Astrocyte (in vitro differentiated cells and primary cell): Measurements from ENCODE around the gene KRT25. TPM values are rescaled to one million over a fixed set of nuclear protein-coding genes. Genes with fewer than 3 reads are reported as not detected.

Source experiments
- DNase-seq: peaks from one replicate; pipeline ENCODE4 v3.0.0-alpha.2; 2010; ENCODE audit warnings: low read depth
- FAIRE-seq: peaks from 2 replicates; lab custom pipeline; 2011; peaks lifted over from hg19 to GRCh38; lab: Jason Lieb, UNC
- H2AFZ ChIP-seq: 2 replicates; pipeline ENCODE4 v1.6.0; 2012; ENCODE audit warnings: low read depth, low read length, inconsistent platforms
- H3K27ac ChIP-seq: 2 replicates; pipeline ENCODE4 v1.5.1; 2011; ENCODE audit warnings: low read depth, low read length, inconsistent platforms
- H3K27me3 ChIP-seq: 2 replicates; pipeline ENCODE4 v1.6.0; 2011; ENCODE audit warnings: low read length, inconsistent platforms; ENCODE audit not compliant: insufficient read depth
- H3K36me3 ChIP-seq: 2 replicates; pipeline ENCODE4 v1.5.1; 2011; ENCODE audit warnings: low read length, inconsistent platforms; ENCODE audit not compliant: insufficient read depth
- H3K4me1 ChIP-seq: 2 replicates; pipeline ENCODE4 v1.5.1; 2011; ENCODE audit warnings: low read length, inconsistent platforms; ENCODE audit not compliant: insufficient read depth
- H3K4me2 ChIP-seq: 2 replicates; pipeline ENCODE4 v1.6.0; 2012; ENCODE audit warnings: low read length, inconsistent platforms
- H3K4me3 ChIP-seq: 2 replicates; pipeline ENCODE4 v1.5.1; 2011; ENCODE audit warnings: low read depth, mild to moderate bottlenecking, low read length, inconsistent platforms; ENCODE audit not compliant: insufficient read depth
- H3K79me2 ChIP-seq: 2 replicates; pipeline ENCODE4 v1.6.0; 2012; ENCODE audit warnings: mild to moderate bottlenecking, low read length, inconsistent platforms; ENCODE audit not compliant: insufficient read depth
- H3K9ac ChIP-seq: 2 replicates; pipeline ENCODE4 v1.6.0; 2012; ENCODE audit warnings: mild to moderate bottlenecking, low read length, inconsistent platforms
- H3K9me3 ChIP-seq: 2 replicates; pipeline ENCODE4 v1.5.1; 2012; ENCODE audit warnings: low read depth, mild to moderate bottlenecking, low read length, inconsistent platforms; ENCODE audit not compliant: insufficient read depth
- H4K20me1 ChIP-seq: 2 replicates; pipeline ENCODE4 v1.6.0; 2012; ENCODE audit warnings: low read length, inconsistent platforms; ENCODE audit not compliant: insufficient read depth
- H3K27ac Mint-ChIP-seq: one replicate; pipeline ENCODE4 v1.8.0; 2021; ENCODE audit warnings: mild to moderate bottlenecking, mixed read lengths; ENCODE audit not compliant: unreplicated experiment
- H3K27me3 Mint-ChIP-seq: one replicate; pipeline ENCODE4 v1.8.0; 2021; ENCODE audit warnings: low read depth, mixed read lengths; ENCODE audit not compliant: unreplicated experiment
- H3K36me3 Mint-ChIP-seq: one replicate; pipeline ENCODE4 v1.8.0; 2021; ENCODE audit warnings: low read depth, mixed read lengths; ENCODE audit not compliant: unreplicated experiment
- H3K4me1 Mint-ChIP-seq: one replicate; pipeline ENCODE4 v1.8.0; 2021; ENCODE audit warnings: low read depth, mixed read lengths; ENCODE audit not compliant: unreplicated experiment
- H3K4me3 Mint-ChIP-seq: one replicate; pipeline ENCODE4 v1.8.0; 2021; ENCODE audit warnings: mild to moderate bottlenecking, moderate library complexity, mixed read lengths; ENCODE audit not compliant: unreplicated experiment
- H3K9me3 Mint-ChIP-seq: one replicate; pipeline ENCODE4 v1.8.0; 2021; ENCODE audit warnings: mild to moderate bottlenecking, mixed read lengths; ENCODE audit not compliant: unreplicated experiment
- CTCF ChIP-seq: IDR thresholded peaks from 2 replicates; pipeline ENCODE4 v1.5.1; 2011; ENCODE audit warnings: low read depth, mild to moderate bottlenecking, inconsistent platforms, low read length, moderate library complexity; ENCODE audit not compliant: insufficient read depth
- EZH2 ChIP-seq: IDR thresholded peaks from 2 replicates; pipeline ENCODE4 v1.6.1; 2012; ENCODE audit warnings: mild to moderate bottlenecking, low read length, inconsistent platforms; ENCODE audit not compliant: insufficient read depth
- total RNA-seq: library from RNA; stranded (reverse); gene quantifications from 2 replicates; pipeline ENCODE4 v1.2.1, GENCODE V29; 2021

KRT25 gene
- total RNA-seq, 1 donor from 2014 or later: not detected

- Histone ChIP-seq H3K9ac (no peak overlapping the region), H3K4me2 (no peak overlapping the region), H3K9me3 (peaks cover 5% of the 10 kb centered on the region), H3K4me3 (no peak overlapping the region), H3K4me1 (no peaks in the 10 kb centered on the region), H3K27ac (no peak overlapping the region), H2AFZ (no peak overlapping the region), H3K36me3 (no peaks in the 10 kb centered on the region), H3K27me3 (peaks cover 20% of the 10 kb centered on the region), H3K79me2 (no peaks in the 10 kb centered on the region), H4K20me1 (no peaks in the 10 kb centered on the region)
- H3K4me3 Mint-ChIP-seq: no peak overlapping the region
- no peaks in the 10 kb centered on the region for H3K9me3 Mint-ChIP-seq
- no peak overlapping the region for H3K27ac Mint-ChIP-seq
- no peaks in the 10 kb centered on the region for H3K4me1 Mint-ChIP-seq
- H3K27me3 Mint-ChIP-seq: peaks cover 18% of the 10 kb centered on the region
- DNase-seq (no peak), FAIRE-seq (no peak)
- TF ChIP-seq EZH2 (no peak), CTCF (no peak)
- no peaks in the 10 kb centered on the region for H3K36me3 Mint-ChIP-seq
These were observed 20.1 kb downstream of the KRT25 start for GRCh38 chr17:40735016-40735415.

- H3K79me2 ChIP-seq: no peaks in the 10 kb centered on the region
- TF ChIP-seq EZH2 (no peak), CTCF (no peak)
- Mint-ChIP-seq H3K9me3 (no peaks in the 10 kb centered on the region), H3K4me1 (no peaks in the 10 kb centered on the region), H3K36me3 (no peaks in the 10 kb centered on the region), H3K27me3 (peaks cover 14% of the 10 kb centered on the region), H3K27ac (no peak overlapping the region), H3K4me3 (no peak overlapping the region)
- H3K4me3 ChIP-seq: no peak overlapping the region
- H3K27me3 ChIP-seq: peaks cover 17% of the 10 kb centered on the region
- peaks cover 5% of the 10 kb centered on the region for H3K9me3 ChIP-seq
- H3K27ac ChIP-seq: no peak overlapping the region
- no peaks in the 10 kb centered on the region for H4K20me1 ChIP-seq
- FAIRE-seq (no peak), DNase-seq (no peak)
- H3K9ac ChIP-seq: no peak overlapping the region
- no peak overlapping the region for H3K4me2 ChIP-seq
- H2AFZ ChIP-seq: no peak overlapping the region
- no peaks in the 10 kb centered on the region for H3K36me3 ChIP-seq
- no peaks in the 10 kb centered on the region for H3K4me1 ChIP-seq
These were observed 21.1 kb downstream of the KRT25 start for GRCh38 chr17:40734018-40734417.

GRCh38 chr17:40730970-40731369 is 24.2 kb downstream of the KRT25 start:
- H3K27me3 Mint-ChIP-seq: peaks cover 10% of the 10 kb centered on the region
- no peak overlapping the region for H3K27ac ChIP-seq
- TF ChIP-seq CTCF (no peak), EZH2 (no peak)

More at GRCh38 chr17:40730970-40731369, 24.2 kb downstream of the KRT25 start:
- Mint-ChIP-seq H3K36me3 (no peaks in the 10 kb centered on the region), H3K4me1 (peaks cover 5% of the 10 kb centered on the region), H3K27ac (no peak overlapping the region), H3K4me3 (no peak overlapping the region), H3K9me3 (no peaks in the 10 kb centered on the region)
- no peak overlapping the region for H3K4me2 ChIP-seq
- no peaks in the 10 kb centered on the region for H3K36me3 ChIP-seq
- H3K9ac ChIP-seq: no peak overlapping the region
- H3K9me3 ChIP-seq: peaks cover 5% of the 10 kb centered on the region
- H3K79me2 ChIP-seq: no peaks in the 10 kb centered on the region
- no peak overlapping the region for H3K4me3 ChIP-seq
- no peak for FAIRE-seq
- H3K27me3 ChIP-seq: peaks cover 9% of the 10 kb centered on the region
- no peak for DNase-seq
- H3K4me1 ChIP-seq: no peaks in the 10 kb centered on the region
- H2AFZ ChIP-seq: no peak overlapping the region
- H4K20me1 ChIP-seq: no peaks in the 10 kb centered on the region
